Mesendoderm (in vitro differentiated cells): ENCODE measurements around the gene GPC1.
A peak's percentile ranks its signal among the peaks of the same experiment; 100 is the strongest.
"Not testable (repeated sequence)": the region's sequence is repeated elsewhere in the genome, so short reads cannot be mapped to it uniquely, and the experiment has no call there.

Experiments used
- DNase-seq: peaks from one replicate; pipeline ENCODE4 v3.0.0; 2013
- H2AK5ac ChIP-seq: 2 replicates; pipeline ENCODE4 v1.6.1; 2013; ENCODE audit warnings: low read length, inconsistent platforms
- H2BK120ac ChIP-seq: 2 replicates; pipeline ENCODE4 v1.6.1; 2013; ENCODE audit warnings: low read depth, mild to moderate bottlenecking, low read length, moderate library complexity, mixed read lengths
- H2BK15ac ChIP-seq: replicated peaks from 2 replicates; pipeline ENCODE4 v1.6.1; 2013; ENCODE audit warnings: low read depth, mild to moderate bottlenecking, moderate library complexity
- H2BK5ac ChIP-seq: 2 replicates; pipeline ENCODE4 v1.6.1; 2013; ENCODE audit warnings: low read length, inconsistent platforms
- H3K18ac ChIP-seq: 2 replicates; pipeline ENCODE4 v1.6.1; 2013; ENCODE audit warnings: mild to moderate bottlenecking, low read length, mixed read lengths
- H3K23ac ChIP-seq: one replicate; pipeline ENCODE4 v1.6.1; 2013; ENCODE audit warnings: low read length
- H3K27ac ChIP-seq: 2 replicates; pipeline ENCODE4 v1.5.1; 2013; ENCODE audit warnings: low read depth, mild to moderate bottlenecking, inconsistent platforms, low read length, moderate library complexity
- H3K27me3 ChIP-seq: 2 replicates; pipeline ENCODE4 v1.6.1; 2013; ENCODE audit warnings: low read length, control low read depth, mild to moderate bottlenecking, inconsistent platforms; ENCODE audit not compliant: insufficient read depth, poor library complexity
- H3K36me3 ChIP-seq: 2 replicates; pipeline ENCODE4 v1.6.1; 2013; ENCODE audit warnings: low read length, inconsistent platforms; ENCODE audit not compliant: control insufficient read depth, insufficient read depth
- H3K4ac ChIP-seq: one replicate; pipeline ENCODE4 v1.6.1; 2013; ENCODE audit warnings: low read depth, mild to moderate bottlenecking, low read length, moderate library complexity
- H3K4me1 ChIP-seq: 2 replicates; pipeline ENCODE4 v1.6.1; 2013; ENCODE audit warnings: low read depth, low read length, inconsistent platforms; ENCODE audit not compliant: control insufficient read depth
- H3K4me2 ChIP-seq: 2 replicates; pipeline ENCODE4 v1.6.1; 2013; ENCODE audit warnings: low read length
- H3K4me3 ChIP-seq: 2 replicates; pipeline ENCODE4 v1.5.1; 2013; ENCODE audit warnings: mild to moderate bottlenecking, low read length
- H3K56ac ChIP-seq: one replicate; pipeline ENCODE4 v1.6.1; 2013; ENCODE audit warnings: low read length
- H3K79me1 ChIP-seq: 2 replicates; pipeline ENCODE4 v1.6.1; 2013; ENCODE audit warnings: low read length, inconsistent platforms
- H3K79me2 ChIP-seq: 2 replicates; pipeline ENCODE4 v1.6.1; 2013; ENCODE audit warnings: mild to moderate bottlenecking, low read length; ENCODE audit not compliant: control insufficient read depth, insufficient read depth
- H3K9ac ChIP-seq: 2 replicates; pipeline ENCODE4 v1.6.1; 2013; ENCODE audit warnings: low read length, inconsistent platforms
- H4K5ac ChIP-seq: one replicate; pipeline ENCODE4 v1.6.1; 2013; ENCODE audit warnings: low read length
- H4K8ac ChIP-seq: one replicate; pipeline ENCODE4 v1.6.1; 2013; ENCODE audit warnings: low read depth, mild to moderate bottlenecking, control low read depth, low read length, moderate library complexity
- WGBS: extraction: QIAGEN DNeasy Blood & Tissue Kit; methylation state at CpG from one replicate; pipeline ENCODE4 v1.1.7; 2013; ENCODE audit warnings: low lambda C conversion rate, missing lambda C conversion rate; ENCODE audit not compliant: insufficient coverage; ENCODE audit errors: extremely low coverage; 5-methylcytosine and 5-hydroxymethylcytosine counted together

The GPC1 gene

GRCh38 chr2:240494942-240495341 lies 59.5 kb downstream of the GPC1 start:
- not testable (repeated sequence) for H3K56ac ChIP-seq, H3K27ac ChIP-seq, H2BK120ac ChIP-seq, H4K5ac ChIP-seq, H3K9ac ChIP-seq, H3K4ac ChIP-seq, H3K79me2 ChIP-seq, H3K23ac ChIP-seq, H3K4me3 ChIP-seq, H3K18ac ChIP-seq, H4K8ac ChIP-seq, H3K4me2 ChIP-seq, H3K36me3 ChIP-seq, H3K27me3 ChIP-seq, H2BK5ac ChIP-seq, H2BK15ac ChIP-seq, H2AK5ac ChIP-seq, H3K4me1 ChIP-seq, H3K79me1 ChIP-seq
- no CpG with 5 or more reads among the region's 11 CpGs for WGBS
- peak; percentile 20 for DNase-seq

GRCh38 chr2:240497082-240497481 lies 61.6 kb downstream of the GPC1 start:
- H3K36me3 ChIP-seq, H3K27me3 ChIP-seq, H2BK15ac ChIP-seq, H4K5ac ChIP-seq, H3K4me1 ChIP-seq, H4K8ac ChIP-seq, H3K4ac ChIP-seq, H2BK5ac ChIP-seq, H3K79me1 ChIP-seq, H3K27ac ChIP-seq, H3K4me3 ChIP-seq, H3K4me2 ChIP-seq, H2BK120ac ChIP-seq, H3K79me2 ChIP-seq, H3K56ac ChIP-seq, H3K23ac ChIP-seq, H3K18ac ChIP-seq, H2AK5ac ChIP-seq, H3K9ac ChIP-seq: not testable (repeated sequence)
- DNase-seq: peak; percentile 88
- WGBS: no CpG with 5 or more reads among the region's 7 CpGs

- no peak overlapping the region for H3K18ac ChIP-seq
- WGBS: no CpG with 5 or more reads among the region's 13 CpGs
- H2BK5ac ChIP-seq: no peak overlapping the region
- H2AK5ac ChIP-seq: no peak overlapping the region
- H4K8ac ChIP-seq: no peak overlapping the region
- H3K4me3 ChIP-seq: no peak overlapping the region
- no peak overlapping the region for H3K4me2 ChIP-seq
- H3K79me2 ChIP-seq: no peaks in the 10 kb centered on the region
- H4K5ac ChIP-seq: no peak overlapping the region
- no peak overlapping the region for H3K4ac ChIP-seq
- no peaks in the 10 kb centered on the region for H3K36me3 ChIP-seq
- no peaks in the 10 kb centered on the region for H3K27me3 ChIP-seq
- H3K4me1 ChIP-seq: no peaks in the 10 kb centered on the region
- no peak for DNase-seq
- H3K23ac ChIP-seq: no peak overlapping the region
- no peak overlapping the region for H2BK120ac ChIP-seq
- no peak overlapping the region for H3K56ac ChIP-seq
- H3K9ac ChIP-seq: no peak overlapping the region
- no peaks in the 10 kb centered on the region for H3K79me1 ChIP-seq
- H3K27ac ChIP-seq: no peak overlapping the region
- no peak overlapping the region for H2BK15ac ChIP-seq
Measured at GRCh38 chr2:240498171-240498957, 62.9 kb downstream of the GPC1 start.

GRCh38 chr2:240498958-240499260 lies 63.4 kb downstream of the GPC1 start:
- H4K8ac ChIP-seq: no peak overlapping the region
- no CpG with 5 or more reads among the region's 9 CpGs for WGBS
- no peak for DNase-seq

GRCh38 chr2:240499309-240500301 lies 64.1 kb downstream of the GPC1 start:
- no peak overlapping the region for H4K5ac ChIP-seq
- H3K36me3 ChIP-seq: no peaks in the 10 kb centered on the region
- H3K56ac ChIP-seq: no peak overlapping the region
- H3K27ac ChIP-seq: no peak overlapping the region
- no peaks in the 10 kb centered on the region for H3K79me1 ChIP-seq
- H3K4me3 ChIP-seq: no peak overlapping the region
- no peak overlapping the region for H3K4me2 ChIP-seq
- no peak overlapping the region for H2BK120ac ChIP-seq
- H3K23ac ChIP-seq: no peak overlapping the region
- H2BK5ac ChIP-seq: no peak overlapping the region
- no peak overlapping the region for H3K9ac ChIP-seq
- H4K8ac ChIP-seq: no peak overlapping the region
- no CpG with 5 or more reads among the region's 32 CpGs for WGBS
- no peak overlapping the region for H3K18ac ChIP-seq
- no peak for DNase-seq
- no peaks in the 10 kb centered on the region for H3K79me2 ChIP-seq
- no peaks in the 10 kb centered on the region for H3K4me1 ChIP-seq
- no peaks in the 10 kb centered on the region for H3K27me3 ChIP-seq
- H3K4ac ChIP-seq: no peak overlapping the region
- no peak overlapping the region for H2AK5ac ChIP-seq
- H2BK15ac ChIP-seq: no peak overlapping the region

More at GRCh38 chr2:240498958-240499260, 63.4 kb downstream of the GPC1 start:
- Histone ChIP-seq H3K79me1 (no peaks in the 10 kb centered on the region), H3K27me3 (no peaks in the 10 kb centered on the region), H3K4me3 (no peak overlapping the region), H3K27ac (no peak overlapping the region), H3K4me2 (no peak overlapping the region), H3K9ac (no peak overlapping the region), H2AK5ac (no peak overlapping the region), H3K4ac (no peak overlapping the region), H2BK5ac (no peak overlapping the region), H2BK15ac (no peak overlapping the region), H3K36me3 (no peaks in the 10 kb centered on the region), H3K18ac (no peak overlapping the region), H3K23ac (no peak overlapping the region), H4K5ac (no peak overlapping the region), H2BK120ac (no peak overlapping the region), H3K4me1 (no peaks in the 10 kb centered on the region), H3K79me2 (no peaks in the 10 kb centered on the region), H3K56ac (no peak overlapping the region)
